ENCODE data around the gene APOA4. TPM values are rescaled to one million over a fixed set of nuclear protein-coding genes. Genes with fewer than 3 reads are reported as not detected.
A peak's percentile ranks its signal among the peaks of the same experiment; 100 is the strongest.

Gene APOA4
- total and polyA plus RNA-seq, 9 of the 15 experiments (the other 6 are each of a cell fraction or from before 2014, with no cell fraction given): 0.07 TPM; not detected in 8

GRCh38 chr11:116852261-116853031 is 29.3 kb upstream of the APOA4 start (continued):
- TF ChIP-seq ZNF318 (IDR thresholded peaks at IDR 0.05; ENCODE audit: borderline replicate concordance in 1 of 2, low read depth in 1 of 2) (no peak), MAFF (IDR thresholded peaks at IDR 0.05; ENCODE audit: low read length) (peak; percentile 34; the same call in 1 of the 2 replicates), TFAM (CRISPR knock-in tag; conservative IDR thresholded peaks at IDR 0.05) (no peak), ELF4 (CRISPR knock-in tag; IDR thresholded peaks at IDR 0.05) (no peak), ILF3 (IDR thresholded peaks at IDR 0.05; ENCODE audit: borderline replicate concordance) (no peak), SMAD4 (CRISPR knock-in tag; conservative IDR thresholded peaks at IDR 0.05) (no peak), ZBTB8A (IDR thresholded peaks at IDR 0.05; ENCODE audit: partially characterized antibody) (no peak), ZNF444 (CRISPR knock-in tag; IDR thresholded peaks at IDR 0.05) (no peak), E2F3 (CRISPR knock-in tag; IDR thresholded peaks at IDR 0.05) (no peak), MEF2A (IDR thresholded peaks at IDR 0.05; ENCODE audit: control insufficient read depth, low read depth, low read length) (no peak), MBD2 (IDR thresholded peaks at IDR 0.05; ENCODE audit: borderline replicate concordance, low read depth) (no peak), ATF7 (IDR thresholded peaks at IDR 0.05) (no peak), EP400 (IDR thresholded peaks at IDR 0.05) (no peak), NR1H2 (CRISPR knock-in tag; IDR thresholded peaks at IDR 0.05) (no peak), E2F4 (CRISPR knock-in tag; IDR thresholded peaks at IDR 0.05; ENCODE audit: low read depth) (no peak)
